Peyer's patch (tissue), 4 donors: Measurements from ENCODE around the gene BSN. TPM values are rescaled to one million over a fixed set of nuclear protein-coding genes. Genes with fewer than 3 reads are reported as not detected.

Experiments used
- DNase-seq, 3 donors: peaks; one replicate each; pipeline ENCODE4 v3.0.0-alpha.2; 2017 to 2019
- H3K27ac ChIP-seq, 4 donors: fragments of 200-600 bp; sonication (generic); one replicate each; pipeline ENCODE4 v1.5.1; 2016 to 2019
- H3K27me3 ChIP-seq, 2 donors: fragments of 200-600 bp; sonication (generic); one replicate each; pipeline ENCODE4 v1.5.1; 2019
- H3K36me3 ChIP-seq, 3 donors: fragments of 200-600 bp; sonication (generic); one replicate each; pipeline ENCODE4 v1.5.1; 2016 to 2019
- H3K4me1 ChIP-seq, 4 donors: fragments of 200-600 bp; sonication (generic); one replicate each; pipeline ENCODE4 v1.5.1; 2016 to 2019
- H3K4me3 ChIP-seq, 4 donors: fragments of 200-600 bp; sonication (generic); 1 replicate in 3 of 4; 2 replicates in 1 of 4; pipeline ENCODE4 v1.5.1; 2016 to 2019; ENCODE audit warnings: mild to moderate bottlenecking in 1 of 4
- H3K9me3 ChIP-seq, 4 donors: fragments of 200-600 bp; sonication (generic); one replicate each; pipeline ENCODE4 v1.5.1; 2016 to 2019; ENCODE audit warnings: mild to moderate bottlenecking in 1 of 4
- CTCF ChIP-seq, 6 experiments: fragments of 450-650 bp in 4 of 6; fragments of 200-600 bp in 2 of 6; sonication (generic) in 1 of 6; IDR thresholded peaks; one replicate each; pipeline ENCODE4 v1.5.1; 2017 to 2019; ENCODE audit warnings: antibody characterized with exemption in 6 of 6, mild to moderate bottlenecking in 3 of 6, moderate library complexity in 1 of 6
- POLR2A ChIP-seq, 2 donors: fragments of 450-650 bp; IDR thresholded peaks; one replicate each; pipeline ENCODE4 v1.5.1; 2017; ENCODE audit warnings: antibody characterized with exemption in 2 of 2, mild to moderate bottlenecking in 2 of 2, moderate library complexity in 2 of 2
- total RNA-seq, 4 donors: library from RNA; depleted of rRNA; stranded (reverse); fragments of >200 nt; gene quantifications; one replicate each; pipeline ENCODE4 v1.1.0, GENCODE V29; 2016

Gene BSN
- total RNA-seq, 4 donors from 2014 or later = 0.18 to 3.3 (median 0.85) TPM

- Histone ChIP-seq H3K36me3 (no peaks in the 10 kb centered on the region), H3K27me3 (no peaks in the 10 kb centered on the region), H3K4me1 (no peaks in the 10 kb centered on the region), H3K27ac (no peak overlapping the region), H3K9me3 (no peaks in the 10 kb centered on the region), H3K4me3 (no peak overlapping the region)
- DNase-seq = no peak
- TF ChIP-seq CTCF (IDR thresholded peaks at IDR 0.05) (no peak), POLR2A (IDR thresholded peaks at IDR 0.05) (no peak)
Observed at GRCh38 chr3:49593041-49593440, 38.8 kb downstream of the BSN start.

GRCh38 chr3:49600781-49601180 is 46.5 kb downstream of the BSN start:
- no peaks in the 10 kb centered on the region for H3K4me1 ChIP-seq
- peak in 1 of 3 donors; percentile 1 for DNase-seq
- TF ChIP-seq CTCF (IDR thresholded peaks at IDR 0.05) (no peak), POLR2A (IDR thresholded peaks at IDR 0.05) (no peak)
- no peaks in the 10 kb centered on the region for H3K9me3 ChIP-seq
- H3K36me3 ChIP-seq = no peaks in the 10 kb centered on the region
- H3K4me3 ChIP-seq = no peak overlapping the region
- H3K27ac ChIP-seq = no peak overlapping the region
- no peaks in the 10 kb centered on the region for H3K27me3 ChIP-seq

- peak in 1 of 3 donors; percentile 2 for DNase-seq
- Histone ChIP-seq H3K36me3 (no peaks in the 10 kb centered on the region), H3K27me3 (no peaks in the 10 kb centered on the region), H3K27ac (no peak overlapping the region), H3K9me3 (no peaks in the 10 kb centered on the region), H3K4me1 (no peaks in the 10 kb centered on the region), H3K4me3 (no peak overlapping the region)
- TF ChIP-seq CTCF (IDR thresholded peaks at IDR 0.05) = no peak
- TF ChIP-seq POLR2A (IDR thresholded peaks at IDR 0.05) = no peak
Observed at GRCh38 chr3:49601358-49602048, 47.2 kb downstream of the BSN start.

- H3K4me3 ChIP-seq = no peak overlapping the region
- no peaks in the 10 kb centered on the region for H3K4me1 ChIP-seq
- no peaks in the 10 kb centered on the region for H3K36me3 ChIP-seq
- peak in 1 of 3 donors; percentile 21 for DNase-seq
- no peaks in the 10 kb centered on the region for H3K9me3 ChIP-seq
- no peak overlapping the region for H3K27ac ChIP-seq
- no peaks in the 10 kb centered on the region for H3K27me3 ChIP-seq
- TF ChIP-seq POLR2A (IDR thresholded peaks at IDR 0.05) = no peak
Observed at GRCh38 chr3:49602049-49602554, 47.8 kb downstream of the BSN start.

GRCh38 chr3:49602877-49603411 is 48.7 kb downstream of the BSN start:
- no peak overlapping the region for H3K27ac ChIP-seq

More at GRCh38 chr3:49602877-49603411, 48.7 kb downstream of the BSN start:
- H3K9me3 ChIP-seq = no peaks in the 10 kb centered on the region
- TF ChIP-seq CTCF (IDR thresholded peaks at IDR 0.05) (no peak), POLR2A (IDR thresholded peaks at IDR 0.05) (no peak)
- no peaks in the 10 kb centered on the region for H3K36me3 ChIP-seq
- no peaks in the 10 kb centered on the region for H3K4me1 ChIP-seq
- no peaks in the 10 kb centered on the region for H3K27me3 ChIP-seq
- DNase-seq = peak in 1 of 3 donors; percentile 52
- no peak overlapping the region for H3K4me3 ChIP-seq
